ENCODE measurements around the gene ETFA.

GRCh38 chr15:76358453-76358852 is 47.2 kb upstream of the ETFA start:
- TF ChIP-seq POLR2AphosphoS5 (IDR thresholded peaks at IDR 0.05; ENCODE audit: insufficient read depth in 1 of 2, low read depth in 1 of 2): no peak
- TF ChIP-seq CTCF (IDR thresholded peaks at IDR 0.05): no peak

Measured in vagina (tissue), 2 donors.